ENCODE results near the gene CBLC. TPM values are rescaled to one million over a fixed set of nuclear protein-coding genes. Genes with fewer than 3 reads are reported as not detected.

Gene CBLC
- total RNA-seq, 1 experiment from 2014 or later: 15.9 TPM

- no peak overlapping the region for H2BK12ac ChIP-seq (ENCODE audit: insufficient read length, low read depth, low read length)
- H3K18ac ChIP-seq (ENCODE audit: insufficient read length, low read depth, low read length): no peak overlapping the region
- H2AK5ac ChIP-seq (ENCODE audit: insufficient read length, low read length): no peak overlapping the region
- no peaks in the 10 kb centered on the region for H3K9me3 Mint-ChIP-seq
- no peak overlapping the region for H3K9ac ChIP-seq (ENCODE audit: extremely low read depth, insufficient read length, low read length)
- H3K23me2 ChIP-seq (ENCODE audit: insufficient read length, low read depth, low read length, poor library complexity, severe bottlenecking): peaks cover 11% of the 10 kb centered on the region
- H3K4me1 ChIP-seq (ENCODE audit: insufficient read depth, low read length): peaks cover 2% of the 10 kb centered on the region; the same call in 1 of the 2 replicates
- no peak overlapping the region for H4K8ac ChIP-seq (replicated peaks; ENCODE audit: insufficient read length, low read depth, low read length)
- H3T11ph ChIP-seq (ENCODE audit: low read length): no peak overlapping the region
- TF ChIP-seq CTCF (conservative IDR thresholded peaks at IDR 0.05): no peak
- H3K4me1 Mint-ChIP-seq: peaks cover 38 to 48% of the 10 kb centered on the region in 2 experiments
- H2AFZ ChIP-seq (ENCODE audit: low read length): no peak overlapping the region
- H3K14ac ChIP-seq (ENCODE audit: insufficient read depth, low read length): no peak overlapping the region
- no peak overlapping the region for H2BK15ac ChIP-seq (ENCODE audit: low read depth, low read length)
- no peaks in the 10 kb centered on the region for H3K79me1 ChIP-seq (ENCODE audit: insufficient read depth, low read depth, low read length, poor library complexity, severe bottlenecking)
- H2BK120ac ChIP-seq (ENCODE audit: low read depth, low read length, poor library complexity, severe bottlenecking): no peak overlapping the region
- peaks cover 18% of the 10 kb centered on the region for H3K27me3 Mint-ChIP-seq (ENCODE audit: low read depth)
- H3K56ac ChIP-seq (ENCODE audit: insufficient read length, low read depth, low read length): no peak overlapping the region
- H3K27ac Mint-ChIP-seq: no peak overlapping the region
- no peak overlapping the region for H3K4ac ChIP-seq (ENCODE audit: low read depth, low read length)
- no peak for DNase-seq
- no peaks in the 10 kb centered on the region for H3K79me2 ChIP-seq (ENCODE audit: insufficient read depth, low read length)
- no peak overlapping the region for H3K4me3 Mint-ChIP-seq
- no peak overlapping the region for H2BK5ac ChIP-seq (ENCODE audit: insufficient read length, low read length)
- no peak overlapping the region for H3K23ac ChIP-seq (ENCODE audit: insufficient read length, low read depth, low read length)
- H4K91ac ChIP-seq (ENCODE audit: insufficient read length, low read depth, low read length): no peak overlapping the region
- no peaks in the 10 kb centered on the region; the same call in 1 of the 2 replicates for H3K27me3 ChIP-seq (ENCODE audit: insufficient read depth, low read length)
- no peaks in the 10 kb centered on the region for H4K20me1 ChIP-seq (ENCODE audit: control insufficient read depth, insufficient read depth, insufficient read length)
- H2BK20ac ChIP-seq (ENCODE audit: low read depth, low read length, poor library complexity, severe bottlenecking): no peak overlapping the region
- H4K5ac ChIP-seq (ENCODE audit: insufficient read length, low read depth, low read length): no peak overlapping the region
- WGBS (ENCODE audit: extremely low coverage, insufficient read length, low lambda C conversion rate): no CpG with 5 or more reads among the region's 7 CpGs
- H3K4me2 ChIP-seq (ENCODE audit: insufficient read depth, insufficient read length, low read length): no peak overlapping the region
- H3K36me3 Mint-ChIP-seq (ENCODE audit: insufficient read depth in 1 of 3, low read depth in 3 of 3): peaks cover 18 to 37% (median 35%) of the 10 kb centered on the region in 3 experiments
- H3K9me3 ChIP-seq (ENCODE audit: control insufficient read depth, low read depth, low read length): no peaks in the 10 kb centered on the region
- no peak overlapping the region for H3K27ac ChIP-seq (ENCODE audit: insufficient read length, low read depth, low read length)
Observed at GRCh38 chr19:44811122-44811419, 33.4 kb downstream of the CBLC start.
